ENCODE results near the gene RPS2. TPM values are rescaled to one million over a fixed set of nuclear protein-coding genes. Genes with fewer than 3 reads are reported as not detected.
"Not testable (repeated sequence)": the region's sequence is repeated elsewhere in the genome, so short reads cannot be mapped to it uniquely, and the experiment has no call there.

The RPS2 gene
- total RNA-seq, 4 donors from 2014 or later: 1,591 to 3,468 (median 1,745) TPM

GRCh38 chr16:1960665-1961630 is 3.7 kb downstream of the RPS2 start:
- DNase-seq (ENCODE audit: low spot score in 2 of 2): no peak
- Histone ChIP-seq H3K4me3 (peak overlapping the region in 2 of 4 donors; percentile 85 to 87), H3K27ac (peak overlapping the region in 2 of 4 donors; percentile 86 to 92), H3K9me3 (no peaks in the 10 kb centered on the region), H3K36me3 (peaks cover 7 to 26% (median 16%) of the 10 kb centered on the region in 3 donors), H3K4me1 (peaks cover 0 to 50% (median 35%) of the 10 kb centered on the region in 4 donors), H3K27me3 (no peaks in the 10 kb centered on the region)
- TF ChIP-seq POLR2A (IDR thresholded peaks at IDR 0.05) (no peak), CTCF (IDR thresholded peaks at IDR 0.05) (no peak), EP300 (IDR thresholded peaks at IDR 0.05) (no peak)
- WGBS, 2 donors: 55 to 57% methylated on average over 18 to 20 of the region's 20 CpGs

GRCh38 chr16:1959269-1960039 is 5.2 kb downstream of the RPS2 start, which contains the start of gene NDUFB10:
NDUFB10 (plus strand) TSS chr16:1959538; CDS start chr16:1959625, 87 bp downstream.
- peak; percentile 74 to 79 for DNase-seq (ENCODE audit: low spot score in 2 of 2)
- H3K27me3 ChIP-seq: no peaks in the 10 kb centered on the region
- H3K36me3 ChIP-seq: peaks cover 7 to 26% (median 16%) of the 10 kb centered on the region in 3 donors
- 0 to 1% methylated on average over 54 to 59 of the region's 79 CpGs for WGBS, 2 donors
- peak within 1 kb of the TSS; percentile 63 to 87 (median 80) for H3K4me3 ChIP-seq
- H3K9me3 ChIP-seq: no peaks in the 10 kb centered on the region
- peak; percentile 64 to 83 (median 74) for TF ChIP-seq CTCF (IDR thresholded peaks at IDR 0.05)
- peak; percentile 50 to 83 for TF ChIP-seq POLR2A (IDR thresholded peaks at IDR 0.05)
- TF ChIP-seq EP300 (IDR thresholded peaks at IDR 0.05): peak in 1 of 2 donors; percentile 89
- peak within 1 kb of the TSS; percentile 30 to 92 (median 80) for H3K27ac ChIP-seq
- peaks cover 0 to 43% (median 29%) of the 10 kb centered on the region in 4 donors for H3K4me1 ChIP-seq

- no peak for DNase-seq (ENCODE audit: low spot score in 2 of 2)
- peaks cover 7 to 26% (median 16%) of the 10 kb centered on the region in 3 donors for H3K36me3 ChIP-seq
- TF ChIP-seq CTCF (IDR thresholded peaks at IDR 0.05) (no peak), EP300 (IDR thresholded peaks at IDR 0.05) (no peak), POLR2A (IDR thresholded peaks at IDR 0.05) (no peak)
- H3K9me3 ChIP-seq: no peaks in the 10 kb centered on the region
- WGBS, 2 donors: 36 to 38% methylated on average over 14 of the region's 14 CpGs
- peak overlapping the region; percentile 63 to 87 (median 80) for H3K4me3 ChIP-seq
- H3K27ac ChIP-seq: peak overlapping the region in 3 of 4 donors; percentile 75 to 92 (median 86)
- H3K27me3 ChIP-seq: no peaks in the 10 kb centered on the region
- peaks cover 0 to 42% (median 26%) of the 10 kb centered on the region in 4 donors for H3K4me1 ChIP-seq
Measured at GRCh38 chr16:1958715-1959268, 5.8 kb downstream of the RPS2 start.

GRCh38 chr16:1958143-1958491 is 6.5 kb downstream of the RPS2 start:
- H3K27me3 ChIP-seq; H3K4me3 ChIP-seq; H3K9me3 ChIP-seq; H3K27ac ChIP-seq; DNase-seq (ENCODE audit: low spot score in 2 of 2): not testable (repeated sequence)
- WGBS, 2 donors: 76 to 80% methylated on average over 17 to 29 of the region's 30 CpGs
- Histone ChIP-seq H3K4me1 (peaks cover 0 to 37% (median 20%) of the 10 kb centered on the region in 4 donors), H3K36me3 (peaks cover 7 to 24% (median 16%) of the 10 kb centered on the region in 3 donors)

GRCh38 chr16:1957434-1958142 is 7.0 kb downstream of the RPS2 start:
- H3K4me3 ChIP-seq; H3K27ac ChIP-seq; H3K9me3 ChIP-seq; H3K27me3 ChIP-seq; DNase-seq (ENCODE audit: low spot score in 2 of 2): not testable (repeated sequence)
- Histone ChIP-seq H3K4me1 (peaks cover 0 to 31% (median 17%) of the 10 kb centered on the region in 4 donors), H3K36me3 (peaks cover 7 to 19% (median 11%) of the 10 kb centered on the region in 3 donors)
- WGBS, 2 donors: 85 to 87% methylated on average over 15 to 18 of the region's 22 CpGs
